Astrocyte of the spinal cord (primary cell): Measurements from ENCODE around the gene YAF2.

Experiments
- DNase-seq: peaks from one replicate; pipeline ENCODE4 v3.0.0; 2011; ENCODE audit warnings: low read depth, low spot score
- H3K4me3 ChIP-seq: 2 replicates; pipeline ENCODE4 v1.5.1; 2011; ENCODE audit warnings: low read depth, mild to moderate bottlenecking, low read length, moderate library complexity
- in situ Hi-C: cut with HindIII; loops from 2 replicates; pipeline ENCODE4 v1.10.0; 2017; ENCODE audit warnings: low sequenced_read_pairs
- TF ChIP-seq, protein P1 (sequence below): IDR thresholded peaks from 2 replicates; pipeline ENCODE4 v1.5.1; 2012; ENCODE audit warnings: low read depth, mild to moderate bottlenecking, low read length, inconsistent platforms

Gene YAF2, protein sequence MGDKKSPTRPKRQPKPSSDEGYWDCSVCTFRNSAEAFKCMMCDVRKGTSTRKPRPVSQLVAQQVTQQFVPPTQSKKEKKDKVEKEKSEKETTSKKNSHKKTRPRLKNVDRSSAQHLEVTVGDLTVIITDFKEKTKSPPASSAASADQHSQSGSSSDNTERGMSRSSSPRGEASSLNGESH

DNA sequence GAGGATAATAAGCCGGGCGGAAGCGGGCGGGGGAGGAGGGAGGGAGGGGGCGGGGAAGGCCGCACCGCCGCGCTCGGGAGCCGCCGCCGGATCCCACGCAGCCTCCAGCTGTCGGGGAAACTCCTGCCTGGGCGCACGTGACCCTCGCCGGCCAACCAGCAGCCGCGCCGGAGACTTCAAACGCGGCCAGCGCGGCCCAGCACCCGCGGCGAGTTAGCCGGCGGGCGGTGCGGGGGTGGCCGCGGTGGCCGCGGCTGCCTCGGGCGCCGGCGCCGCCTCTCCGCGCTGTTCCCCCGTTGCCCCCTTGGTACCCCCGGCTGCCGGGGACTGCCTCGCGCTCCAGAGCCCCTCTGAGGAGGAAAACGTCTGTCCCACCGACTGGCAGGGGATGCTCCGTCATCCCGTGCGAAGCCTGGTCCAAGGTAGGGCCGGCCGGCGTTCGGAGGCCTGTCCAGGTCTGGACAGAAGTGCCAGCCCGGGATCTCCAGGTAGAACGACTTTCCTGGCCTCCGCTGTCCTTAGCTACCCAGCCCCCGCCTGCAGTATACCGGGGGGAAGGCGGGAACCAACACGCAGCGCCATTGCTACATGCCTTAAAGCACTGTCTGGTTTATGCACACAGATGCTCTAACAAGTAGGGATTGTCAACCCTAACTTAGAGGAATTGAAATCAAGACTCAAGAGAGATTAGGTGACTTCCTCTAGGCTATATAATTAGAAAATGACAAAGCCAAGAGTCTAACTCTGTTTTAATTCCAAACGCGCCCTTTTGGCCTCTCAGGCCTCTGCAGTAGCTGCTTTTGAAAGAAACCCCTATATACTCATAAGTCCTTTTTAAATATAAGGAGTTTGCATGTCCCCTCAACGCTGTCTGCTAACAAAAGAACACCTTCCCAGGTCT is at the start of gene YAF2:
YAF2 (minus strand) TSS at position 9 of the 901 bp plus-strand sequence. CDS start 68 bp downstream, outside the sequence.
- peak; percentile 83 for DNase-seq
- in situ Hi-C loops, result no loop called here
- TF ChIP-seq, protein P1, sequence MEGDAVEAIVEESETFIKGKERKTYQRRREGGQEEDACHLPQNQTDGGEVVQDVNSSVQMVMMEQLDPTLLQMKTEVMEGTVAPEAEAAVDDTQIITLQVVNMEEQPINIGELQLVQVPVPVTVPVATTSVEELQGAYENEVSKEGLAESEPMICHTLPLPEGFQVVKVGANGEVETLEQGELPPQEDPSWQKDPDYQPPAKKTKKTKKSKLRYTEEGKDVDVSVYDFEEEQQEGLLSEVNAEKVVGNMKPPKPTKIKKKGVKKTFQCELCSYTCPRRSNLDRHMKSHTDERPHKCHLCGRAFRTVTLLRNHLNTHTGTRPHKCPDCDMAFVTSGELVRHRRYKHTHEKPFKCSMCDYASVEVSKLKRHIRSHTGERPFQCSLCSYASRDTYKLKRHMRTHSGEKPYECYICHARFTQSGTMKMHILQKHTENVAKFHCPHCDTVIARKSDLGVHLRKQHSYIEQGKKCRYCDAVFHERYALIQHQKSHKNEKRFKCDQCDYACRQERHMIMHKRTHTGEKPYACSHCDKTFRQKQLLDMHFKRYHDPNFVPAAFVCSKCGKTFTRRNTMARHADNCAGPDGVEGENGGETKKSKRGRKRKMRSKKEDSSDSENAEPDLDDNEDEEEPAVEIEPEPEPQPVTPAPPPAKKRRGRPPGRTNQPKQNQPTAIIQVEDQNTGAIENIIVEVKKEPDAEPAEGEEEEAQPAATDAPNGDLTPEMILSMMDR, result no peak
- H3K4me3 ChIP-seq, result peak within 1 kb of the TSS; percentile 50

DNA sequence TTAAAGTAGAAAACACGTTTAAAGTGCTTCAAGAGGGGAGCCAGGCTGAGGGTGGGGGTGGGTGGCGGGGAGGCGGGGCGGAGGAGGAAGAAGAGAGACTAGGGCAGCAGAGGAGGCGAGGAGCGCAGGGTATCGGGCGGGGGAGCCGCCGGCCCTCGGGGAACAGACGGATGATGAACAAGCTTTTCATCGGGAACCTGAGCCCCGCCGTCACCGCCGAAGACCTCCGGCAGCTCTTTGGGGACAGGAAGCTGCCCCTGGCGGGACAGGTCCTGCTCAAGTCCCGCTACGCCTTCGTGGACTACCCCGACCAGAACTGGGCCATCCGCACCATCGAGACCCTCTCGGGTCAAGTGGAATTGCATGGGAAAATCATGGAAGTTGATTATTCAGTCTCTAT is 48.7 kb upstream of the YAF2 start:
- in situ Hi-C loops, result no loop called here
- no peak overlapping the region for H3K4me3 ChIP-seq
- TF ChIP-seq, protein P1, result no peak
- DNase-seq, result no peak

DNA sequence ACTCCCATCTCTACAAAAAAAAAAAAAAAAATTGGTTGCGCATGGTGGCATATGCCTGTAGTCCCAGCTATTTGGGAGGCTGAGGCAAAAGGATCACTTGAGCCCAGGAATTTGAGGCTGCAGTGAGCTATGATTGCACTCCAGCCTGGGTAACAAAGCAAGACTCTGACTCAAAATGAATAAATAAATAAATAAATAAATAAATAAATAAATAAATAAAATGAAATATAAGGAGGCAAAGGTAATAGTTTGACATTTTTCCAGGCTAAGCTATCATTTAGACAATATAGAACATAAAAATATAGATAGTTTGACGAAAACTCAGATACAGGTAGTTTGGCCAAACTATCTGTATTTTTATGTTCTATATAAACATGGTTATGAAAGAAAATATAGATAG is 47.4 kb upstream of the YAF2 start:
- in situ Hi-C loops, result no loop called here
- no peak for DNase-seq
- no peak overlapping the region for H3K4me3 ChIP-seq
- TF ChIP-seq, protein P1, result no peak

DNA sequence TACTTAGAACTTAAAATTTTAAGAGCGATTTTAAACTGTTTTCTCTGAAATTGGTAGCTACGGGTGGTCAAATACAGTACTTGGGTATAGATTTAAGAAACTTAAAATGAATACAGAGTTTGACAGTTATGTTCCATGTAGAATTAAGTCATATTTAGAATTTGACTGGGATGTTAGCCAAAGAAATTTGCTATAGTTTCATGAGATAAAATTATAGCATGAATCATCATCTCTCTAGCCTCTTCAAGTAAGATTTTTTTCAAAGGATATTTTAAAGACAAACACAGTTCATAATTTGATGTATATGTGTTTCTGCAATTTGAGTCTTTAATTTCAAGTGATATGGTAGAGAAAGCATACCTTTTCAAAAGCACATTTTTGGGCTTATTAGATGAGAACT is 46.8 kb upstream of the YAF2 start:
- in situ Hi-C loops, result no loop called here
- no peak for DNase-seq
- TF ChIP-seq, protein P1, result no peak
- no peak overlapping the region for H3K4me3 ChIP-seq

DNA sequence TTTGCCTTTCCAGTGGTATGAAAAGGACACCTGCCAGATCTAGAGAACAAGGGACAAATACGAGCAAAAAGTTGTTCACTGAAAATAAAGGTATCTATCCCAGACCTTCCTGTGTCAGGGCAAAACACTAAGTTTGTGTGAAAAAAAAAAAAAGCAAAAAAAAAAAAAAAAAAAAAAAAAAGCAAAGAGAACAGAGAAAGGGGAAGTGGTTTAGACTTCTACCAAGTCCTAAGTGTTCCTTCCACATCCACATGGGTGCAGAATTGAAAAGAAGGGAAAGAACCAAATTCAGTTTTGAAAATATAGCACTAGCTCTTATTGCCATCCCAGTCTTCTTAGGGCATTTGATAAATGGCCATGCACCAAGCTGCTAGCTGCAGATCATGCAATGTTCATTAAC is 46.1 kb upstream of the YAF2 start:
- TF ChIP-seq, protein P1, result no peak
- no peak overlapping the region for H3K4me3 ChIP-seq
- in situ Hi-C loops, result no loop called here
- no peak for DNase-seq

DNA sequence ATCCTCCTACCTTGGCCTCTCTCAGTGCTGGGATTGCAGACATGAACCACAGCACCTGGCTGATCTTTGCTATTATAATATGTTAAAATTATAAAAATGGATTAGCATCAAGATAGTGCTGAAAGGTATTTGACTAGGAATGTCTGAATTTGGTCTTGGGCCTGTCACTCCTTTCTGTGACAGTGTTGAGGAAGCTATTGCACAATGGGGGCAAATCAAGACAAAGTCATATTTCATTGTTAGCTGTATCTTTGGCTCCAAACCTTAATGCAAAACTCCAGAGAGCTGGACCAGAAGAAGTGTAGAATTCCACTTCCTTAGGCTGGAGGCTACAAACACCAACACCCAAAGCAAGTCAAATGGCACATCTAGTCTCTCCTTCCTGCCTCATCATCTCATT is 45.7 kb upstream of the YAF2 start:
- DNase-seq, result no peak
- TF ChIP-seq, protein P1, result no peak
- H3K4me3 ChIP-seq, result no peak overlapping the region
- in situ Hi-C loops, result no loop called here
